ENCODE measurements around the gene DUXB. TPM values are rescaled to one million over a fixed set of nuclear protein-coding genes. Genes with fewer than 3 reads are reported as not detected.

DUXB gene, protein sequence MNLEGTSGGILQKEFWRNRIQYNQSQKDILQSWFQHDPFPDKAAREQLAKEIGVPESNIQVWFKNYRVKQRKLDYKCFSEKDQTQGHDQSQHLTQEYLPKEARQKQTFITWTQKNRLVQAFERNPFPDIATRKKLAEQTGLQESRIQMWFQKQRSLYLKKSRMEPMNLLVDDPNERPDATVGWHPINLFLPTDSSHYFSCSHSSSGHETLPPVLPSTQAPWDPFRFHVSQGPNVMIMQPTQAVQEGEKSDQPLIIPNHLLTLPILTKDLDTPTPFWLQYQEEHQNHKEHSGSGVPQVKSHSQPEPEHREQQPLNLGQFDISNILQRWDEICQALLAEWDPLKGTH
- total RNA-seq: not detected

GRCh38 chr16:75701361-75701760 lies at the start of gene DUXB:
Gene DUXB (minus strand): TSS chr16:75701461. CDS start chr16:75701418, 43 bp downstream.
- DNase-seq (ENCODE audit: low spot score in 2 of 2): no peak
- Histone ChIP-seq H3K36me3 (no peaks in the 10 kb centered on the region), H3K27me3 (no peaks in the 10 kb centered on the region), H3K4me1 (no peaks in the 10 kb centered on the region), H3K27ac (no peak within 1 kb of the TSS), H3K4me3 (no peak within 1 kb of the TSS), H3K9me3 (no peaks in the 10 kb centered on the region)
- TF ChIP-seq POLR2A (IDR thresholded peaks at IDR 0.05): no peak
- TF ChIP-seq CTCF (IDR thresholded peaks at IDR 0.05): no peak
- no peak for TF ChIP-seq POLR2AphosphoS5 (IDR thresholded peaks at IDR 0.05)
- 92% methylated on average over 5 of the region's 5 CpGs for WGBS

GRCh38 chr16:75750528-75750927 lies 49.3 kb upstream of the DUXB start:
- no peak overlapping the region for H3K27ac ChIP-seq
- H3K9me3 ChIP-seq: no peaks in the 10 kb centered on the region
- no peak for DNase-seq (ENCODE audit: low spot score in 2 of 2)
- H3K36me3 ChIP-seq: no peaks in the 10 kb centered on the region
- no peak for TF ChIP-seq EP300 (IDR thresholded peaks at IDR 0.05)
- no peak for TF ChIP-seq POLR2A (IDR thresholded peaks at IDR 0.05)
- TF ChIP-seq CTCF (IDR thresholded peaks at IDR 0.05): no peak
- no peak for TF ChIP-seq POLR2AphosphoS5 (IDR thresholded peaks at IDR 0.05)
- H3K4me3 ChIP-seq: no peak overlapping the region
- WGBS: 78% methylated on average over 3 of the region's 3 CpGs
- H3K27me3 ChIP-seq: no peaks in the 10 kb centered on the region
- H3K4me1 ChIP-seq: no peaks in the 10 kb centered on the region

DNA sequence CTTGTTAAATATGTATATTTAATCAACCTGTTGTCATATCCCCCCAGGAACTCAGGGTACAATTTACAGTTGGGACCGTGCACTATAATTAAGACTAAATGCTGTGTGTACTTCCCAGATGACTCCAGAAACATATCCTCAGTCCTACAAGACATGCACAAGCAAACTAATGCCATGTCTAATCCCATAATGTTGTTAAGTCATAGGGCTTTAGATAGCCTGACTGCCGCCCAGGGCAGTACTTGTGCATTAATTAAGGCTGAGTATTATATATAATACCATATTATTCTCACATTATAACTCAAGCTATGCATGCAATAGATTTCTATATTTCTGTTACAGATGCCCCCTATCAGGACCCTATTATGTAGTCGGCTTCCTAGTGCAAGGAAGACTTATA lies 45.1 kb upstream of the DUXB start:
- WGBS: 86% methylated on average over 3 of the region's 3 CpGs
- Histone ChIP-seq H3K27ac (no peak overlapping the region), H3K4me1 (no peaks in the 10 kb centered on the region), H3K36me3 (no peaks in the 10 kb centered on the region), H3K9me3 (peaks cover 10% of the 10 kb centered on the region), H3K27me3 (no peaks in the 10 kb centered on the region), H3K4me3 (no peak overlapping the region)
- TF ChIP-seq POLR2A (IDR thresholded peaks at IDR 0.05) (no peak), CTCF (IDR thresholded peaks at IDR 0.05) (no peak), POLR2AphosphoS5 (IDR thresholded peaks at IDR 0.05) (no peak), EP300 (IDR thresholded peaks at IDR 0.05) (no peak)
- no peak for DNase-seq (ENCODE audit: low spot score in 2 of 2)

GRCh38 chr16:75745823-75746222 lies 44.6 kb upstream of the DUXB start:
- no peak overlapping the region for H3K4me3 ChIP-seq
- no peak for TF ChIP-seq CTCF (IDR thresholded peaks at IDR 0.05)
- TF ChIP-seq EP300 (IDR thresholded peaks at IDR 0.05): no peak
- no peak for TF ChIP-seq POLR2A (IDR thresholded peaks at IDR 0.05)
- TF ChIP-seq POLR2AphosphoS5 (IDR thresholded peaks at IDR 0.05): no peak
- H3K4me1 ChIP-seq: no peaks in the 10 kb centered on the region
- WGBS: 85% methylated on average over 1 of the region's 1 CpG
- no peaks in the 10 kb centered on the region for H3K36me3 ChIP-seq
- no peak overlapping the region for H3K27ac ChIP-seq
- no peaks in the 10 kb centered on the region for H3K27me3 ChIP-seq
- no peak for DNase-seq (ENCODE audit: low spot score in 2 of 2)
- H3K9me3 ChIP-seq: peaks cover 16% of the 10 kb centered on the region

GRCh38 chr16:75745242-75745641 lies 44.0 kb upstream of the DUXB start:
- Histone ChIP-seq H3K4me3 (no peak overlapping the region), H3K27ac (no peak overlapping the region), H3K4me1 (no peaks in the 10 kb centered on the region), H3K9me3 (peaks cover 19% of the 10 kb centered on the region), H3K36me3 (no peaks in the 10 kb centered on the region), H3K27me3 (no peaks in the 10 kb centered on the region)
- DNase-seq (ENCODE audit: low spot score in 2 of 2): no peak
- WGBS: 82% methylated on average over 1 of the region's 1 CpG
- TF ChIP-seq EP300 (IDR thresholded peaks at IDR 0.05): no peak
